SKM-1 (cell line): ENCODE data around the gene SLC39A11.
"Not testable (repeated sequence)": the region's sequence is repeated elsewhere in the genome, so short reads cannot be mapped to it uniquely, and the experiment has no call there.

Source experiments
- DNase-seq: peaks from one replicate; lab custom pipeline; 2025; ENCODE audit not compliant: unreplicated experiment; lab: John Stamatoyannopoulos, UW

Gene SLC39A11

GRCh38 chr17:73092523-73093135, at the start of gene SLC39A11:
Gene SLC39A11, minus strand, starts transcription at chr17:73092688. Its CDS starts 3,924 bp downstream, at chr17:73088764.
- DNase-seq: peak; percentile 97

- no peak for DNase-seq
Measured at GRCh38 chr17:73141411-73141810, 48.9 kb upstream of the SLC39A11 start.

- no peak for DNase-seq
Measured at GRCh38 chr17:73140566-73140965, 48.1 kb upstream of the SLC39A11 start.

GRCh38 chr17:73139296-73139695, 46.8 kb upstream of the SLC39A11 start:
- no peak for DNase-seq

GRCh38 chr17:73138541-73139138, 46.2 kb upstream of the SLC39A11 start:
- no peak for DNase-seq

GRCh38 chr17:73137376-73137775, 44.9 kb upstream of the SLC39A11 start:
- DNase-seq: no peak

GRCh38 chr17:73135766-73136165, 43.3 kb upstream of the SLC39A11 start:
- peak; percentile 6 for DNase-seq

- DNase-seq: no peak
Measured at GRCh38 chr17:73133911-73134649, 41.6 kb upstream of the SLC39A11 start.

GRCh38 chr17:73132085-73132492, 39.6 kb upstream of the SLC39A11 start:
- no peak for DNase-seq

- not testable (repeated sequence) for DNase-seq
Measured at GRCh38 chr17:73131439-73131838, 39.0 kb upstream of the SLC39A11 start.

GRCh38 chr17:73130977-73131376, 38.5 kb upstream of the SLC39A11 start:
- DNase-seq: no peak

- no peak for DNase-seq
Measured at GRCh38 chr17:73128496-73128895, 36.0 kb upstream of the SLC39A11 start.

GRCh38 chr17:73126716-73127473, 34.4 kb upstream of the SLC39A11 start:
- DNase-seq: no peak

GRCh38 chr17:73123606-73124320, 31.3 kb upstream of the SLC39A11 start:
- DNase-seq: no peak

GRCh38 chr17:73122953-73123605, 30.6 kb upstream of the SLC39A11 start:
- DNase-seq: no peak

GRCh38 chr17:73121506-73121905, 29.0 kb upstream of the SLC39A11 start:
- DNase-seq: no peak

- no peak for DNase-seq
Measured at GRCh38 chr17:73119631-73120030, 27.1 kb upstream of the SLC39A11 start.

- DNase-seq: no peak
Measured at GRCh38 chr17:73118951-73119391, 26.5 kb upstream of the SLC39A11 start.

GRCh38 chr17:73118139-73118538, 25.7 kb upstream of the SLC39A11 start:
- no peak for DNase-seq

GRCh38 chr17:73112246-73112645, 19.8 kb upstream of the SLC39A11 start:
- DNase-seq: no peak
